ENCODE data around the gene NECTIN3.

Gene NECTIN3

GRCh38 chr3:111210003-111210711 lies 138.5 kb downstream of the NECTIN3 start:
- DNase-seq = peak; percentile 2

GRCh38 chr3:111210866-111211564 lies 139.4 kb downstream of the NECTIN3 start:
- DNase-seq = no peak

GRCh38 chr3:111212511-111212910 lies 140.9 kb downstream of the NECTIN3 start:
- DNase-seq = no peak

GRCh38 chr3:111215481-111215880 lies 143.9 kb downstream of the NECTIN3 start:
- no peak for DNase-seq

GRCh38 chr3:111218615-111219014 lies 147.0 kb downstream of the NECTIN3 start:
- no peak for DNase-seq

- no peak for DNase-seq
These were observed 155.6 kb downstream of the NECTIN3 start for GRCh38 chr3:111227216-111227615.

- no peak for DNase-seq
These were observed 157.7 kb downstream of the NECTIN3 start for GRCh38 chr3:111229301-111229700.

- no peak for DNase-seq
These were observed 165.5 kb downstream of the NECTIN3 start for GRCh38 chr3:111236836-111237713.

- no peak for DNase-seq
These were observed 166.3 kb downstream of the NECTIN3 start for GRCh38 chr3:111237946-111238345.

GRCh38 chr3:111238885-111239284 lies 167.3 kb downstream of the NECTIN3 start:
- no peak for DNase-seq

GRCh38 chr3:111241960-111242359 lies 170.3 kb downstream of the NECTIN3 start:
- no peak for DNase-seq
